Measurements from ENCODE around the gene PRDM16.

PRDM16 gene

GRCh38 chr1:3101124-3101939 lies 32.3 kb downstream of the PRDM16 start:
- no peak for DNase-seq (ENCODE audit: extremely low read depth in 1 of 2, low read depth in 1 of 2)

DNA sequence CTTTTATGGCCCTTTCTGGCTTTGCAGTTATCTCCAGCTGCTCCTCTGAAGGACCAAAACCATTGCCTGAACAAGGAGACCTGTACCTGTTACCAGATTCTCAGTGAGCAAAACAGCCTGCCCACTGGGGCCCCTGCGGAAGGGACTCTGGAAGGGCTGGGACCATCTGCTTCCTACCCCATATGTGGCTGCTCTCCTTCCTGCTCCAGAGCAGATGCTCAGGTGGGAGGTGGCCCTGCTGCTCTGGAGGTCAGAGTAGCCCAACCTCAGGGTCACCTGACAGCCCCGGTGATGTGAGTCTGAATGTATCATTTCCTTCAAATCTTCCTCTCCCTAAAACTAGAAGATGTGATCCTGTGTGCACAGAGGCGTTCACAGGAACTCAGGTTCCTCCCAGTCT lies 33.6 kb downstream of the PRDM16 start:
- no peak for DNase-seq (ENCODE audit: extremely low read depth in 1 of 2, low read depth in 1 of 2)

- DNase-seq (ENCODE audit: extremely low read depth in 1 of 2, low read depth in 1 of 2), result no peak
These were observed 35.1 kb downstream of the PRDM16 start for GRCh38 chr1:3103967-3104677.

DNA sequence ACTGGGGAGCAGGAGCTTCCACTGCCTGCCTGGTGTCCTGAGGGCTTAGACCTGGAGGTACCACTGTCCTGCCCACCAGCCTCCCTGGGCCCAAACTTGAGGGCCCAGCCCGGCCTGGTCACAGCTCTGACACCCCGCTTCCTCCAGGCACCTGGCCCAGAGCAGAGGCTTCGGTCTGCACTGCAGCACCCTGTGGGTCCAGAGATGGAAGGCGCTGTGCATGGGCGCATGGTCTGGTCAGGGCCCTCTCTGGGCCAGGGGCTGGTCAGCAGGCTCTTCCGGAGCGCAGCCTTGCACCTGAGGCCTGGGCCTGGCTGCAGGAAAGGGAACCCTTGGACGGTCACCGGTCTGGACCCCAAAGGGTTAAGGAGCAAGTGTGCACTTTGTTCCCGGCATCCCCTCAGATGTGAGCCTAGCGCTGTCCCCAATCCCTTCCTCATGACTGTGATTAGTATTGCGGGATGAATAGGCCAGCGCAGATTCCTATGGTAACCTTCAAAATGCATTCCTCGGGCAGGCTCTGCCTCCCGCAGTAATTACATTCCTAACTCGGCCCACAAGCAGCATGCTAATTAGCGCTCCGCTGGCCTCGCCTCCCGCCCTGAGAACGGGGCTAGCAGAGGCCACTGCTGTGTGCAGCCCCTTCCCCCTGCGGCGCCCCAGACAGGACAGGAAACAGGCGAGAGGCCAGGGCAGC lies 36.3 kb downstream of the PRDM16 start:
- no peak for DNase-seq (ENCODE audit: extremely low read depth in 1 of 2, low read depth in 1 of 2)

GRCh38 chr1:3106216-3106615 lies 37.2 kb downstream of the PRDM16 start:
- DNase-seq (ENCODE audit: extremely low read depth in 1 of 2, low read depth in 1 of 2), result no peak

GRCh38 chr1:3107201-3107600 lies 38.2 kb downstream of the PRDM16 start:
- no peak for DNase-seq (ENCODE audit: extremely low read depth in 1 of 2, low read depth in 1 of 2)

DNA sequence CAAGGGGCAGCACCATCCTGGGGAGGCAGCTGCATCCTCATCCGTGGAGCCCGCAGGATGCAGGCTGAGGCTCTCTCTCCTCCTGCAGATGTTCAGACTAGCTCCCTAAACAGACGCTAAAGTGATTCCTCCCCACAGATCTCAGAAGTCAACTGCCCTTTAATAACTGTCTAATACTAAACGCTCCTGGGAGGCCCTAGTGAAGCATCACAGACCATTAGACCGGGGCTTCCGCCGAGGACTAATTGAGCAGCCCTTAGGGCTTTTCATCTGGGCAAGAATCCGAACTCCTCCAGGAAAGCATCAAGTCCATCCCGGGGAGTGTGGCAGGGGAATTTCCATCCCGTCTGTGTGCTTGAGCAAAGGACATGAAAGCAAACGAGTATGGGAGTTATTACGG lies 40.4 kb downstream of the PRDM16 start:
- DNase-seq (ENCODE audit: extremely low read depth in 1 of 2, low read depth in 1 of 2), result no peak

- DNase-seq (ENCODE audit: extremely low read depth in 1 of 2, low read depth in 1 of 2), result no peak
These were observed 42.5 kb downstream of the PRDM16 start for GRCh38 chr1:3111348-3112021.

- no peak for DNase-seq (ENCODE audit: extremely low read depth in 1 of 2, low read depth in 1 of 2)
These were observed 43.5 kb downstream of the PRDM16 start for GRCh38 chr1:3112526-3112925.

GRCh38 chr1:3113047-3113740 lies 44.2 kb downstream of the PRDM16 start:
- DNase-seq (ENCODE audit: extremely low read depth in 1 of 2, low read depth in 1 of 2), result no peak

DNA sequence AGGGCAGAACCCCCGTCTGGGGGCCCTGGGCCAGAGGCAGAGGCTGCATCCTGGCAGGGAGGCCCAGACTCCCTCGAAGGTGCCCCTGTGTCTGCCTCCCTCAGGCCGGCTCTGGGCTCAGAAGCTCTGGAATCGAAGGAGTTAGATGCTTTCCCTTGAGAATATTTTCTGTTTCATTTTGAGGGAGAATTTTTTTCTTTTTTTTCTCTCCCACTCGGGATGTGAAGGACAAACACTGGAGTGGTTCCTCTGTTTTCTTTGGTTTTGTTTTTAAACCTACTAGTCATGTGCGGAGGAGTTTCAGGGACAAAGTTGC lies 44.7 kb downstream of the PRDM16 start:
- DNase-seq (ENCODE audit: extremely low read depth in 1 of 2, low read depth in 1 of 2), result no peak

DNA sequence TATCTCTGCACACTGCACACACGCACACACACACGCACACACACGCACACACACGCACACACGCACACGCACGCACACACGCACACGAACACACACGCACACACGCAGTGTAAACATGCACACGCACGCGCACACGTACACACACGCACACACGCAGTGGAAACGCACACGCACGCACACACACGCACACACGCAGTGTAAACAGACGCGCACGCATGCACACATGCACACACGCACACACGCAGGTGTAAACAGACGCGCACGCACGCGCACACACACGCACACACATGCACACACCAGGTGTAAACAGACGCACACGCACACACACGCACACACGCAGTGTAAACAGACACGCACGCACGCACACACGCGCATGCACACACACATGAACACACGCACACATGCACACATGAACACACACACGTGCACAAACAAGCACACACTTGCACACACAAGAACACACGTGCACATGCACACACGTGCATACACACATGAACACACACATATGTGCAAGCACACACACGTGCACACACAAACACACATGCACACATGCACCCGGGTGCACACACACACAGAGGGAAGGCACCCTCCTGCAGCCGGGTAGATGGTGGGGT lies 45.2 kb downstream of the PRDM16 start:
- no peak for DNase-seq (ENCODE audit: extremely low read depth in 1 of 2, low read depth in 1 of 2)

DNA sequence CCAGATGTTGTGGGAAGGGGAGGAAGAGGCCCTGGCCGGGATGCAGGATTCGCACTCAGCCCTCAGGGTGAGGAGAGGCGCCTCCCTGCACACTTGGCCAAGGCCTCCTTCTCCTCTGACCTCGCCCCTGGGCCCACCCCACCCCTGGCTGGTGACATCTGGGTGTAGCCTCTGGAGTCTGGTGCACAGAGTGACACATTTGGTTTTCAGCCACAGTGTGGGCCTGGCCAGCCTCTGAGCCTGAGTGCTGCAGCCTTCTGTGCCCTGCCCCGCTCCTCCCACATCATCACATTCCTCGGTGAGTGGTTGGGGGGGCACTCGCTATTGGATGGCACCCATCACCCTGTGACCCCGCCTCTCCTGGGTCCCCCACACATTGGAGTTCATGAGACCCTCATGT lies 45.8 kb downstream of the PRDM16 start:
- no peak for DNase-seq (ENCODE audit: extremely low read depth in 1 of 2, low read depth in 1 of 2)

GRCh38 chr1:3115275-3116149 lies 46.5 kb downstream of the PRDM16 start:
- DNase-seq (ENCODE audit: extremely low read depth in 1 of 2, low read depth in 1 of 2), result no peak

DNA sequence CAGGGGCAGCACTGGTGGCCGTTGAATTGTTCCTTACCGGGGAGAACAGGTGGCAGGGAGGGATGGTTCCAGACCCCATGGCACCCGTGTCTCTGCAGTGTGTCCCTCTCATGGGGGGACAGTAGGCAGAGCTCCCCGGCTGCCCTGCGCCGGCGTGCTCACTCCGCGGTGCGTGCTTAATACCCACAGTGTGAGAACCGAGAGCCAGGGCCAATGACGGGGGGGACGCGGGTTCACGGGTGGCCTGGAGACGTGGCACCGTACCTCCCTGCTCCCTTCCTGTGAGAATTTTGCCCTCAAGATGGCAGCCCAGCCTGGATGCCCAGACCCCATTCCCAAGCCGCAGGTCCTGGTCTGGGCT lies 47.1 kb downstream of the PRDM16 start:
- no peak for DNase-seq (ENCODE audit: extremely low read depth in 1 of 2, low read depth in 1 of 2)

DNA sequence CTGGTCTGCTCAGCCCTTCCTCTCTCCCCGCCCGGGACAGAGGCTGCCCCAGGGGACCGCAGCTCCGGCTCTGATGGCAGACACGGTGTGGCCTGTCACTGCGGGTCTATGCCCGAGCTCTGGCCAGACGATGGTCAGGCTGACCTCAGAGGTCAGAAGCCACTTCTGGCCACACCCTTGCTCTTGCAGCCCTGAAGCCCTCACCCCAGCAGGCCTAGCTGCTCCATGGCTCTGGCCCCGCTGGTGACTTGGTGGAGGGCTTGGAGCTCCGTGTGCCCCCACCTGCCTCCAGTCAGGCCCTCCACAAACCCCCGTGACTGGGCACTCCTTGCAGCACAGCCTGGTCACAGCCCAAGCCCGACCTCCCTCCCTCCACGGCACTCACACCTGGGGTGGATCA lies 47.6 kb downstream of the PRDM16 start:
- no peak for DNase-seq (ENCODE audit: extremely low read depth in 1 of 2, low read depth in 1 of 2)

- no peak for DNase-seq (ENCODE audit: extremely low read depth in 1 of 2, low read depth in 1 of 2)
These were observed 48.9 kb downstream of the PRDM16 start for GRCh38 chr1:3117879-3118278.

- DNase-seq (ENCODE audit: extremely low read depth in 1 of 2, low read depth in 1 of 2), result no peak
These were observed 50.1 kb downstream of the PRDM16 start for GRCh38 chr1:3119061-3119460.

GRCh38 chr1:3119725-3120124 lies 50.7 kb downstream of the PRDM16 start:
- DNase-seq (ENCODE audit: extremely low read depth in 1 of 2, low read depth in 1 of 2), result no peak

DNA sequence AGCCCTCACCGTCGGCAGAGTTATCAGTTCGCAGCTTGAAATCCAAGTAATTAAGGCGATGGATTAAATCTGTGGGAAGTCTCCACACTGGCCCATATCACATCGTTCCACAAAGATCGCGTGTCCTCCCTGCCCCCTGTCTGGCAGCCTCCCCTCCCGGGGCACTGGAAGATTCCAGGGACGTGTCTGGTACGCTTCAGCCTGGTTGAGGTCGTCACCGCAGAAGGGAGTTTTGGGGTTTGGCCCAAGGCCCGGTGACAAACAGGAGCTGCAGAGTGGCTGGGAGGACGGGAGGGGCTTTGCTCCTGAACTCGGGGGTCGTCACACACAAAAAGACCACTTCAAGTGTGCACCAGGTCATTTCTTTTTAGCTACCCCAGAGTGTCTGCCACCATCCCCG lies 51.1 kb downstream of the PRDM16 start:
- no peak for DNase-seq (ENCODE audit: extremely low read depth in 1 of 2, low read depth in 1 of 2)
